ENCODE data around the gene FGA. TPM values are rescaled to one million over a fixed set of nuclear protein-coding genes. Genes with fewer than 3 reads are reported as not detected.

FGA gene
- total and polyA plus RNA-seq, 9 donors: 0.25 to 8.4 (median 2.4) TPM; not detected in 4

- no peaks in the 10 kb centered on the region for H3K27me3 ChIP-seq
- no peaks in the 10 kb centered on the region for H3K9me3 ChIP-seq
- H3K4me3 ChIP-seq: no peak overlapping the region
- WGBS, 3 donors: 75 to 88% (median 80%) methylated on average over 3 of the region's 3 CpGs
- DNase-seq: no peak
- TF ChIP-seq POLR2A (IDR thresholded peaks at IDR 0.05): no peak
- no peak for TF ChIP-seq CTCF (IDR thresholded peaks at IDR 0.05)
- TF ChIP-seq EP300 (IDR thresholded peaks at IDR 0.05): no peak
- H3K27ac ChIP-seq: no peak overlapping the region
- intact Hi-C loops (cut with DNase I): no loop called here
- H3K4me1 ChIP-seq (ENCODE audit: insufficient read depth): no peaks in the 10 kb centered on the region
- H3K36me3 ChIP-seq: no peaks in the 10 kb centered on the region
Measured at GRCh38 chr4:154608361-154609252, 18.1 kb upstream of the FGA start.

DNA sequence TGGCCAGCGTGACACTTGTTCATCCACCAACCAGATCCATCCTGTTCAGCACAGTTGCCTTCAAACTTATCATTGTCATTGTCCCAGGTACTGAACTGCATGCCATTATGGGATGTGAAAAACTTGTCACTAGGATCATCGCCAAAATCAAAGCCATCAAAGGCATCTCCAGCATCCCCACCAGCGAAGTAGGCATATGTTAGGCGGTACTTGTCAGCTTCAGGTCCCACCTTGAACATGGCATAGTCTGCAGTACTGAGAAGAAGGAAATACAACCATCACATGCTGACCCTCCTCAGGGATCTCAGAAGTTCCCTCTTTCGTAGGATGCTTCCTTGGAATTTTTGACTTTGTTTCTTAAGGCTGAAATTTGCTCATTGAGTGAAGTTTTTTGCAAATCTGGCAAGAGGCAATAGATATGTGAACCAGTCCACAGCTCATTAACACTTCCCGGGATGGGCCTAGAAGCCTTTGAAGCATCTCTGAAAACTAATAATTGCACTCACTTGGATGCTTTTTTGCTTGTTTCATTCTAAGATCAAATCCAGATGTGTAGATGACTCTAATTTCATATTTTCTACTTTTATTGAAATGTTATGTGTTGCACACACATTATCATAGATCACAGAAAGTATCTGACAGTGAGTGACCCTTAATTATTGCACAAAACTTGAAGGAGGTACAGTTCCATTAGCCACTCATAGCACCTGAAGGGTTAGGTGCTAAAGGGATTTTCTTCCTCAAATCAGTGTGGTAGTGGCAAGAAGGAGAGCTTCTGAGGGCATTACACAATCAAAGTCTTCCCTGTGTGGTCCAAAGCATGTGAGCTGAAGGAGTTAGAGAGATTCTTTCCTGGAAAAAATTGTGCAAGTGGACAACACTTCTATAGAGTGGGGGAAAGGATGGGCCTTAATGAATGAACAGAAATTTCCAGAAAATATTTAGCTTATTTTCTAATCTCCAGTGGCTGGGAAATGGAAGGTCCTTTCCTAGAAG lies 16.5 kb upstream of the FGA start:
- Histone ChIP-seq H3K4me3 (no peak overlapping the region), H3K27me3 (no peaks in the 10 kb centered on the region), H3K4me1 (ENCODE audit: insufficient read depth) (no peaks in the 10 kb centered on the region), H3K27ac (no peak overlapping the region), H3K9me3 (no peaks in the 10 kb centered on the region), H3K36me3 (no peaks in the 10 kb centered on the region)
- TF ChIP-seq EP300 (IDR thresholded peaks at IDR 0.05): no peak
- no peak for TF ChIP-seq POLR2A (IDR thresholded peaks at IDR 0.05)
- no peak for TF ChIP-seq CTCF (IDR thresholded peaks at IDR 0.05)
- 84 to 92% (median 88%) methylated on average over 6 of the region's 6 CpGs for WGBS, 3 donors
- no peak for DNase-seq
- intact Hi-C loops (cut with DNase I): no loop called here

DNA sequence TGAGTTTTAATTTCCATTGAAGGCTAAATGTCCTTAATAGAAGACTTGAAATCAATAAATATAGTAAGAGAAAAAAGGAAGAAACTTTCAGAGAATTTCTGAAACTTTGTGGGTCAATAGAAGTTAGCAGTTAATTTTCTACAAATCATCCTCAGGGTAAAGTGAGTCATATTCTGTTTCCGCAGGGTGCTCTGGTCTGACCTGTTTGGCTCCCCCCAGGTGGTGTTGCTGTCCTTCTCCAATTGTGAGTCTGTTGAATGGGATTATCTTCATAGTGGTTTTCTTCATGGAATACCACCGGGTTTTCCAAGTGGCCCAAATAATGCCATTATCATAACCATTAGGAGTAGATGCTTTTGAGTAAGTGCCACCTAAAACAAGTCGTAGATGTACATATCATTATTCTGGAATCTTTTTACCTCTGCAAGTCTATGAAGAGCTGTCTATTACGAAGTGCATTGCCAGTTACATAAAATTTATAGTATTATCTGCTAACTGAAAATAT lies 14.2 kb upstream of the FGA start:
- no peak for TF ChIP-seq EP300 (IDR thresholded peaks at IDR 0.05)
- TF ChIP-seq POLR2A (IDR thresholded peaks at IDR 0.05): no peak
- TF ChIP-seq CTCF (IDR thresholded peaks at IDR 0.05): no peak
- Histone ChIP-seq H3K27me3 (no peaks in the 10 kb centered on the region), H3K9me3 (no peaks in the 10 kb centered on the region), H3K27ac (no peak overlapping the region), H3K36me3 (no peaks in the 10 kb centered on the region), H3K4me3 (no peak overlapping the region), H3K4me1 (ENCODE audit: insufficient read depth) (no peaks in the 10 kb centered on the region)
- no peak for DNase-seq
- intact Hi-C loops (cut with DNase I): no loop called here
- 68 to 81% (median 79%) methylated on average over 4 of the region's 4 CpGs for WGBS, 3 donors

Data from ovary (tissue), 9 donors.